ENCODE results near the gene NXPE4. TPM values are rescaled to one million over a fixed set of nuclear protein-coding genes. Genes with fewer than 3 reads are reported as not detected.

Gene NXPE4
- total RNA-seq, 1 donor from 2014 or later, result not detected

Small RNA genes within 50 kb of the gene (small RNA-seq; reads per million reads assigned to genes)
- not detected for gene RF01210

Other genes starting within 250 kb of the NXPE4 start
- 8.4 TPM for gene C11orf71, start 195.3 kb downstream of the NXPE4 start, total RNA-seq
- gene RBM7, start 195.1 kb downstream of the NXPE4 start, total RNA-seq, result 19.3 TPM
- 42.8 TPM for gene REXO2, start 156.3 kb downstream of the NXPE4 start, total RNA-seq
- not detected for gene NXPE1, start 35.9 kb downstream of the NXPE4 start, total RNA-seq
- gene NXPE2, start 82.7 kb upstream of the NXPE4 start, total RNA-seq, result 0.52 TPM

All from skeletal muscle tissue (tissue), 2 donors.